ENCODE results near the gene EHD4. TPM values are rescaled to one million over a fixed set of nuclear protein-coding genes. Genes with fewer than 3 reads are reported as not detected.

Gene EHD4
- total RNA-seq, 1 donor from 2014 or later, result 64.9 TPM

DNA sequence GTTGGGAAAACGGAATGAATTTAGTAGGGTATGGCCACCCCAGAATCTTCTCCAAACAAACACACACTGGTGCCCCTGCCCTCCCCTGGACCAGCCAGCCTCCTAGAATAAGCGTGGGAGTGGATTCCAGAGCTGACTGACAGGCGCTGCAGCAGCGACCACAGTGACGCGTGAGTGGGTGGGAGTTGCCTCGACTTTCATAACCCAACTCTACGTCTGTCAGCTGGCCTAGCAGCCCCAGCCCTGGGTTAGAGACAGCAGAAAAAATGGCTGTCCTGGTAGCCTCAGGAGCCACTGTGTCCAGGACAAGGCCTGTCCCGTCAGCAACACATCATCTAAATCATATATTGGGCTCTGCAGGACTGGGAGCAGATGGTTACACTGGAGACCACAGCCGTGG, 123.7 kb downstream of the EHD4 start:
- Mint-ChIP-seq H3K36me3 (ENCODE audit: low read depth, unreplicated experiment) (peaks cover 12% of the 10 kb centered on the region), H3K4me1 (ENCODE audit: unreplicated experiment) (no peaks in the 10 kb centered on the region), H3K4me3 (ENCODE audit: unreplicated experiment) (no peak overlapping the region), H3K27ac (ENCODE audit: unreplicated experiment) (no peak overlapping the region), H3K9me3 (ENCODE audit: unreplicated experiment) (no peaks in the 10 kb centered on the region), H3K27me3 (ENCODE audit: unreplicated experiment) (peaks cover 3% of the 10 kb centered on the region)
- TF ChIP-seq, protein P1, sequence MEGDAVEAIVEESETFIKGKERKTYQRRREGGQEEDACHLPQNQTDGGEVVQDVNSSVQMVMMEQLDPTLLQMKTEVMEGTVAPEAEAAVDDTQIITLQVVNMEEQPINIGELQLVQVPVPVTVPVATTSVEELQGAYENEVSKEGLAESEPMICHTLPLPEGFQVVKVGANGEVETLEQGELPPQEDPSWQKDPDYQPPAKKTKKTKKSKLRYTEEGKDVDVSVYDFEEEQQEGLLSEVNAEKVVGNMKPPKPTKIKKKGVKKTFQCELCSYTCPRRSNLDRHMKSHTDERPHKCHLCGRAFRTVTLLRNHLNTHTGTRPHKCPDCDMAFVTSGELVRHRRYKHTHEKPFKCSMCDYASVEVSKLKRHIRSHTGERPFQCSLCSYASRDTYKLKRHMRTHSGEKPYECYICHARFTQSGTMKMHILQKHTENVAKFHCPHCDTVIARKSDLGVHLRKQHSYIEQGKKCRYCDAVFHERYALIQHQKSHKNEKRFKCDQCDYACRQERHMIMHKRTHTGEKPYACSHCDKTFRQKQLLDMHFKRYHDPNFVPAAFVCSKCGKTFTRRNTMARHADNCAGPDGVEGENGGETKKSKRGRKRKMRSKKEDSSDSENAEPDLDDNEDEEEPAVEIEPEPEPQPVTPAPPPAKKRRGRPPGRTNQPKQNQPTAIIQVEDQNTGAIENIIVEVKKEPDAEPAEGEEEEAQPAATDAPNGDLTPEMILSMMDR (IDR thresholded peaks at IDR 0.05; ENCODE audit: unreplicated experiment), result no peak
- no peak for DNase-seq (ENCODE audit: low spot score)

DNA sequence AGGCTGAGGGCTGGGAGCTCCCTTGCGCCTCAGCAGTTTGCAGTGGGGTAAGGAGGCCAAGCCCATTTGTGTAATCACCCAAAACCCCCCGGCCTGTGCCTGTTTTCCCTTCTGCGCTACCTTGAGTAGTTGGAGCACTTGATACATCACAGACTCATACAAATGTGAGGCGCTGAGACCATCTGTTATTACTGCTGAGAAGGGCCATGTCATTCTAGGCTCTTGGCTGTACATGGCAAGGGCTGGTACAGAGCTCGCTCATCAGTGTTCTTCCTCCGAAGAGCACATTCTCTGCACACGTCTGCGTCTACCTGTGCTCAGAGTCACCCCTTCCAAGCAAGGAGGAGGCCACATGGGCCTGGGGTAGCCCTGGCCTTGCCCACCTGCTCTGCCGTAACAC, 124.4 kb downstream of the EHD4 start:
- Mint-ChIP-seq H3K4me3 (ENCODE audit: unreplicated experiment) (no peak overlapping the region), H3K27me3 (ENCODE audit: unreplicated experiment) (peaks cover 3% of the 10 kb centered on the region), H3K27ac (ENCODE audit: unreplicated experiment) (no peak overlapping the region), H3K4me1 (ENCODE audit: unreplicated experiment) (no peaks in the 10 kb centered on the region), H3K36me3 (ENCODE audit: low read depth, unreplicated experiment) (peaks cover 12% of the 10 kb centered on the region), H3K9me3 (ENCODE audit: unreplicated experiment) (no peaks in the 10 kb centered on the region)
- no peak for DNase-seq (ENCODE audit: low spot score)
- TF ChIP-seq, protein P1 (IDR thresholded peaks at IDR 0.05; ENCODE audit: unreplicated experiment), result no peak

DNA sequence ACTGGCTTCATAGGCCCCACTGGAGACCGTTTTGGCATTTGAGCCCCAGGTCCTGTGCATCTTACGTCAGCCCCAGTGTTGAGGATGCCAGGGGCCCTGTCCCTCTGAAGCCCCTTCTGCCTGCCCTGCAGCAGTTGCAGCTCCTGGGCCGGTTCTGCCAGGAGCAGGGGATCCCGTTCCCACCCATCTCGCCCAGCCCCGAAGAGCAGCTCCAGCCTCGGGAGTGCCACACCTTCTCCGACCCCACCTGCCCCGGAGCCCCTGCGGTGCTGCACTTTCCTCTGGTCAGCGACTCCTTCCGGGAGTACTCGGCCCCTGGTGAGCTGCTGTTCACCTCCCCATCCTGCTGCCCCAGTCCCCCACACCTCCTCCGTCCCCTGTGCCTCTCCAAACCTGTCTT, 125.2 kb downstream of the EHD4 start:
- H3K27ac Mint-ChIP-seq (ENCODE audit: unreplicated experiment), result no peak overlapping the region

More for the DNA sequence above, 125.2 kb downstream of the EHD4 start:
- Mint-ChIP-seq H3K27me3 (ENCODE audit: unreplicated experiment) (peaks cover 3% of the 10 kb centered on the region), H3K9me3 (ENCODE audit: unreplicated experiment) (no peaks in the 10 kb centered on the region), H3K36me3 (ENCODE audit: low read depth, unreplicated experiment) (peaks cover 16% of the 10 kb centered on the region), H3K4me1 (ENCODE audit: unreplicated experiment) (no peaks in the 10 kb centered on the region), H3K4me3 (ENCODE audit: unreplicated experiment) (no peak overlapping the region)
- TF ChIP-seq, protein P1 (IDR thresholded peaks at IDR 0.05; ENCODE audit: unreplicated experiment), result no peak
- DNase-seq (ENCODE audit: low spot score), result no peak

Small RNA genes within 50 kb of the gene (microRNA-seq; reads per million reads assigned to microRNA genes)
- gene MIR4310 (ENCODE audit: unreplicated experiment), result not detected

Other genes starting within 250 kb of the EHD4 start
- 36.2 TPM for gene MAPKBP1, start 198.1 kb downstream of the EHD4 start, total RNA-seq (ENCODE audit: unreplicated experiment)
- 13.8 TPM for gene JMJD7, start 144.5 kb downstream of the EHD4 start, total RNA-seq (ENCODE audit: unreplicated experiment)
- 2.9 TPM for gene PLA2G4B, start 133.7 kb downstream of the EHD4 start, total RNA-seq (ENCODE audit: unreplicated experiment)
- gene SPTBN5, start 78.5 kb downstream of the EHD4 start, total RNA-seq (ENCODE audit: unreplicated experiment), result 9.4 TPM
- gene PLA2G4E, start 48.5 kb upstream of the EHD4 start, total RNA-seq (ENCODE audit: unreplicated experiment), result not detected
- gene PLA2G4D, start 122.0 kb upstream of the EHD4 start, total RNA-seq (ENCODE audit: unreplicated experiment), result not detected
- gene PLA2G4F, start 184.1 kb upstream of the EHD4 start, total RNA-seq (ENCODE audit: unreplicated experiment), result not detected
- gene VPS39, start 235.7 kb upstream of the EHD4 start, total RNA-seq (ENCODE audit: unreplicated experiment), result 66.2 TPM